GM21447 (cell line): ENCODE data around the gene PRG3.
"Not testable (repeated sequence)": the region's sequence is repeated elsewhere in the genome, so short reads cannot be mapped to it uniquely, and the experiment has no call there.

Experiments used
- ATAC-seq: cut with Tn5 transposase; IDR thresholded peaks from one replicate; pipeline ENCODE4 v1.9.1; 2021; ENCODE audit not compliant: unreplicated experiment

The PRG3 gene

GRCh38 chr11:57341250-57341808 lies 39.6 kb downstream of the PRG3 start:
- ATAC-seq: no peak

GRCh38 chr11:57340039-57340615 lies 40.8 kb downstream of the PRG3 start:
- no peak for ATAC-seq

GRCh38 chr11:57339328-57339727 lies 41.6 kb downstream of the PRG3 start:
- ATAC-seq: no peak

GRCh38 chr11:57338142-57338541 lies 42.8 kb downstream of the PRG3 start, which contains the start of gene P2RX3:
P2RX3 (plus strand) TSS chr11:57338352; CDS start chr11:57338551, 199 bp downstream.
- no peak for ATAC-seq

- ATAC-seq: not testable (repeated sequence)
Observed at GRCh38 chr11:57336856-57337255, 44.1 kb downstream of the PRG3 start.

- no peak for ATAC-seq
Observed at GRCh38 chr11:57336111-57336666, 44.8 kb downstream of the PRG3 start.

- peak; percentile 98 for ATAC-seq
Observed at GRCh38 chr11:57335343-57336110, 45.4 kb downstream of the PRG3 start, which contains the start of gene SSRP1. SSRP1 (minus strand) TSS chr11:57335892; CDS start chr11:57335121, 771 bp downstream.

GRCh38 chr11:57335023-57335342 lies 46.0 kb downstream of the PRG3 start:
- ATAC-seq: peak; percentile 13

GRCh38 chr11:57332694-57333440 lies 48.1 kb downstream of the PRG3 start:
- no peak for ATAC-seq

GRCh38 chr11:57331720-57332119 lies 49.2 kb downstream of the PRG3 start:
- no peak for ATAC-seq

GRCh38 chr11:57330029-57330428 lies 50.9 kb downstream of the PRG3 start:
- ATAC-seq: no peak

GRCh38 chr11:57327721-57328120 lies 53.2 kb downstream of the PRG3 start:
- ATAC-seq: no peak
